H9 (cell line): ENCODE results near the gene GUCY1A1. TPM values are rescaled to one million over a fixed set of nuclear protein-coding genes. Genes with fewer than 3 reads are reported as not detected.

Experiments used
- DNase-seq: peaks from one replicate; pipeline ENCODE4 v3.0.0-alpha.2; 2017
- H2AFZ ChIP-seq: one replicate; pipeline ENCODE4 v1.6.1; 2013; ENCODE audit warnings: mild to moderate bottlenecking, low read length, control low read depth, moderate library complexity
- H2AK5ac ChIP-seq: 2 replicates; pipeline ENCODE4 v1.6.1; 2013; ENCODE audit warnings: low read length, control low read depth, mixed read lengths; ENCODE audit not compliant: insufficient read length
- H2BK120ac ChIP-seq: one replicate; pipeline ENCODE4 v1.6.1; 2013; ENCODE audit warnings: low read depth, mild to moderate bottlenecking, low read length, control low read depth, inconsistent platforms; ENCODE audit not compliant: poor library complexity, severe bottlenecking
- H2BK12ac ChIP-seq: 2 replicates; pipeline ENCODE4 v1.6.1; 2013; ENCODE audit warnings: low read length, control low read depth, mixed read lengths, low read depth; ENCODE audit not compliant: insufficient read length
- H2BK15ac ChIP-seq: 2 replicates; pipeline ENCODE4 v1.6.1; 2013; ENCODE audit warnings: low read depth, low read length, control low read depth
- H2BK20ac ChIP-seq: one replicate; pipeline ENCODE4 v1.6.1; 2013; ENCODE audit warnings: low read depth, mild to moderate bottlenecking, low read length, control low read depth, inconsistent platforms; ENCODE audit not compliant: poor library complexity, severe bottlenecking
- H2BK5ac ChIP-seq: 2 replicates; pipeline ENCODE4 v1.6.1; 2013; ENCODE audit warnings: low read length, control low read depth, mixed read lengths; ENCODE audit not compliant: insufficient read length
- H3K14ac ChIP-seq: 2 replicates; pipeline ENCODE4 v1.6.1; 2013; ENCODE audit warnings: low read length, control low read depth; ENCODE audit not compliant: insufficient read depth
- H3K18ac ChIP-seq: 2 replicates; pipeline ENCODE4 v1.6.1; 2013; ENCODE audit warnings: low read depth, mild to moderate bottlenecking, mixed read lengths, low read length, control low read depth; ENCODE audit not compliant: insufficient read length
- H3K23ac ChIP-seq: 2 replicates; pipeline ENCODE4 v1.6.1; 2013; ENCODE audit warnings: low read length, control low read depth, mixed read lengths, low read depth; ENCODE audit not compliant: insufficient read length
- H3K23me2 ChIP-seq: 2 replicates; pipeline ENCODE4 v1.6.1; 2013; ENCODE audit warnings: low read depth, mild to moderate bottlenecking, mixed read lengths, low read length, control low read depth; ENCODE audit not compliant: insufficient read length, poor library complexity, severe bottlenecking
- H3K27ac ChIP-seq: 2 replicates; pipeline ENCODE4 v1.5.1; 2013; ENCODE audit warnings: low read length, control low read depth, mixed read lengths, low read depth; ENCODE audit not compliant: insufficient read length
- H3K27me3 ChIP-seq: 2 replicates; pipeline ENCODE4 v1.6.1; 2013; ENCODE audit warnings: low read length, control low read depth, inconsistent platforms; ENCODE audit not compliant: insufficient read depth
- H3K4ac ChIP-seq: 2 replicates; pipeline ENCODE4 v1.6.1; 2013; ENCODE audit warnings: low read depth, mild to moderate bottlenecking, control low read depth, inconsistent platforms, low read length, moderate library complexity
- H3K4me1 ChIP-seq: 2 replicates; pipeline ENCODE4 v1.6.1; 2013; ENCODE audit warnings: low read length, control low read depth, inconsistent platforms; ENCODE audit not compliant: insufficient read depth
- H3K4me2 ChIP-seq: 2 replicates; pipeline ENCODE4 v1.6.1; 2013; ENCODE audit warnings: low read length, control low read depth, mixed read lengths; ENCODE audit not compliant: insufficient read length, insufficient read depth
- H3K56ac ChIP-seq: 2 replicates; pipeline ENCODE4 v1.6.1; 2013; ENCODE audit warnings: low read depth, mild to moderate bottlenecking, mixed read lengths, low read length, control low read depth; ENCODE audit not compliant: insufficient read length
- H3K79me1 ChIP-seq: 2 replicates; pipeline ENCODE4 v1.6.1; 2013; ENCODE audit warnings: low read depth, mild to moderate bottlenecking, moderate library complexity, low read length, control low read depth, inconsistent platforms; ENCODE audit not compliant: insufficient read depth, poor library complexity, severe bottlenecking
- H3K79me2 ChIP-seq: 2 replicates; pipeline ENCODE4 v1.6.1; 2013; ENCODE audit warnings: low read length, control low read depth, inconsistent platforms; ENCODE audit not compliant: insufficient read depth
- H3K9ac ChIP-seq: 2 replicates; pipeline ENCODE4 v1.6.1; 2013; ENCODE audit warnings: low read length, control low read depth, mixed read lengths; ENCODE audit not compliant: insufficient read length; ENCODE audit errors: extremely low read depth
- H3K9me3 ChIP-seq: one replicate; pipeline ENCODE4 v1.6.1; 2013; ENCODE audit warnings: low read depth, low read length, inconsistent platforms; ENCODE audit not compliant: control insufficient read depth
- H3T11ph ChIP-seq: one replicate; pipeline ENCODE4 v1.6.1; 2013; ENCODE audit warnings: mild to moderate bottlenecking, low read length, control low read depth, inconsistent platforms
- H4K20me1 ChIP-seq: one replicate; pipeline ENCODE4 v1.6.1; 2013; ENCODE audit not compliant: control insufficient read depth, insufficient read length, insufficient read depth
- H4K5ac ChIP-seq: 2 replicates; pipeline ENCODE4 v1.6.1; 2013; ENCODE audit warnings: low read depth, mild to moderate bottlenecking, mixed read lengths, low read length, control low read depth; ENCODE audit not compliant: insufficient read length
- H4K8ac ChIP-seq: replicated peaks from 2 replicates; pipeline ENCODE4 v1.6.1; 2013; ENCODE audit warnings: low read length, control low read depth, mixed read lengths, low read depth; ENCODE audit not compliant: insufficient read length
- H4K91ac ChIP-seq: 2 replicates; pipeline ENCODE4 v1.6.1; 2013; ENCODE audit warnings: low read depth, mild to moderate bottlenecking, moderate library complexity, mixed read lengths, low read length, control low read depth; ENCODE audit not compliant: insufficient read length
- H3K27ac Mint-ChIP-seq, 3 experiments: 2 replicates in 2 of 3; 3 replicates in 1 of 3; pipeline ENCODE4 v1.8.0; 2020 to 2021; ENCODE audit warnings: mixed read lengths in 3 of 3, mild to moderate bottlenecking in 1 of 3, moderate library complexity in 1 of 3
- H3K27me3 Mint-ChIP-seq: 2 replicates; pipeline ENCODE4 v1.8.0; 2021; ENCODE audit warnings: low read depth, mild to moderate bottlenecking, moderate library complexity, mixed read lengths
- H3K36me3 Mint-ChIP-seq, 3 experiments: 2 replicates in 2 of 3; 3 replicates in 1 of 3; pipeline ENCODE4 v1.8.0; 2020 to 2021; ENCODE audit warnings: low read depth in 3 of 3, mixed read lengths in 3 of 3; ENCODE audit not compliant: insufficient read depth in 1 of 3
- H3K4me1 Mint-ChIP-seq, 2 experiments: 2 replicates each; pipeline ENCODE4 v1.8.0; 2020; ENCODE audit warnings: mixed read lengths in 2 of 2
- H3K4me3 Mint-ChIP-seq, 2 experiments: 2 replicates in 1 of 2; 3 replicates in 1 of 2; pipeline ENCODE4 v1.8.0; 2020 to 2021; ENCODE audit warnings: mild to moderate bottlenecking in 2 of 2, mixed read lengths in 2 of 2, moderate library complexity in 1 of 2
- H3K9me3 Mint-ChIP-seq, 2 experiments: 2 replicates in 1 of 2; 3 replicates in 1 of 2; pipeline ENCODE4 v1.8.0; 2020; ENCODE audit warnings: mild to moderate bottlenecking in 2 of 2, mixed read lengths in 2 of 2, moderate library complexity in 1 of 2
- WGBS: extraction: QIAGEN DNeasy Blood & Tissue Kit; methylation state at CpG from one replicate; pipeline ENCODE4 v1.1.7; 2013; ENCODE audit warnings: missing lambda C conversion rate, low lambda C conversion rate, mixed read lengths; ENCODE audit not compliant: insufficient read length; ENCODE audit errors: extremely low coverage; 5-methylcytosine and 5-hydroxymethylcytosine counted together
- total RNA-seq: library from RNA; stranded (reverse); gene quantifications from 2 replicates; pipeline ENCODE4 v1.2.1, GENCODE V29; 2021
- TF ChIP-seq, protein P1 (sequence below): fragments of 200-600 bp; sonication (generic); conservative IDR thresholded peaks from 3 replicates; pipeline ENCODE4 v1.8.0; 2021; ENCODE audit warnings: antibody characterized with exemption, mild to moderate bottlenecking

The GUCY1A1 gene
- total RNA-seq, 1 experiment from 2014 or later = not detected

DNA sequence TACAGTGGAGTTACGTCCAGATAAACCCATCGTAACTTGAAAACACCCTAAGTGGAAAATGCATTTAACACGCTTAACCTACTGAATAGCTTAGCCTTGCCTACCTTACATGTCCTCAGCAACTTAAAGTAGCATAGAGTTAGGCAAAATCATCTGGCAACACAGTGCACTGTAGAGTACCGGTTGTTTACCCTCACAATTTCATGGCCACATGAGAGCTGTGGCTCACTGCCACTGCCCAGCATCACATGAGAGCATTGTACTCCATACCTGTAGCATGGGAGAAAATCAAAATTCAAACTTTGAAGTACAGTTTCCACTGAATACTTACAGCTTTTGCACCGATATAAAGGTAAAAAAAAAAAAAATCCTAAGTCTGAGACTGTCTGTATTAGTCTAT is 40.6 kb downstream of the GUCY1A1 start:
- H2BK15ac ChIP-seq = no peak overlapping the region
- H3K27ac Mint-ChIP-seq = no peak overlapping the region
- H3K9me3 ChIP-seq = no peaks in the 10 kb centered on the region
- H3K23ac ChIP-seq = no peak overlapping the region
- no peak overlapping the region for H3K56ac ChIP-seq
- no peak overlapping the region for H4K91ac ChIP-seq
- no peaks in the 10 kb centered on the region for H3K36me3 Mint-ChIP-seq
- no peak overlapping the region for H4K5ac ChIP-seq
- H2BK20ac ChIP-seq = no peak overlapping the region
- no peak for DNase-seq
- no peaks in the 10 kb centered on the region for H3K4me1 ChIP-seq
- H3K27me3 Mint-ChIP-seq = peaks cover 1% of the 10 kb centered on the region
- H3K18ac ChIP-seq = no peak overlapping the region
- H3K9me3 Mint-ChIP-seq = no peaks in the 10 kb centered on the region
- no peaks in the 10 kb centered on the region for H3K79me2 ChIP-seq
- no peak overlapping the region for H2AK5ac ChIP-seq
- no peak overlapping the region for H2BK5ac ChIP-seq
- no peak overlapping the region for H4K8ac ChIP-seq
- H3K23me2 ChIP-seq = no peaks in the 10 kb centered on the region
- no peak overlapping the region for H3K14ac ChIP-seq
- H2BK120ac ChIP-seq = no peak overlapping the region
- no peaks in the 10 kb centered on the region for H4K20me1 ChIP-seq
- H3K79me1 ChIP-seq = no peaks in the 10 kb centered on the region
- H3K4me2 ChIP-seq = no peak overlapping the region
- no peak overlapping the region for H2AFZ ChIP-seq
- WGBS = no CpG with 5 or more reads among the region's 5 CpGs
- no peak overlapping the region for H3K9ac ChIP-seq
- H3K4me3 Mint-ChIP-seq = no peak overlapping the region
- peaks cover 0 to 4% of the 10 kb centered on the region in 2 experiments; a peak in 1 of 4 replicates for H3K4me1 Mint-ChIP-seq
- no peaks in the 10 kb centered on the region for H3K27me3 ChIP-seq
- no peak overlapping the region for H2BK12ac ChIP-seq
- no peak overlapping the region for H3K4ac ChIP-seq
- no peak overlapping the region for H3T11ph ChIP-seq
- TF ChIP-seq, protein P1, sequence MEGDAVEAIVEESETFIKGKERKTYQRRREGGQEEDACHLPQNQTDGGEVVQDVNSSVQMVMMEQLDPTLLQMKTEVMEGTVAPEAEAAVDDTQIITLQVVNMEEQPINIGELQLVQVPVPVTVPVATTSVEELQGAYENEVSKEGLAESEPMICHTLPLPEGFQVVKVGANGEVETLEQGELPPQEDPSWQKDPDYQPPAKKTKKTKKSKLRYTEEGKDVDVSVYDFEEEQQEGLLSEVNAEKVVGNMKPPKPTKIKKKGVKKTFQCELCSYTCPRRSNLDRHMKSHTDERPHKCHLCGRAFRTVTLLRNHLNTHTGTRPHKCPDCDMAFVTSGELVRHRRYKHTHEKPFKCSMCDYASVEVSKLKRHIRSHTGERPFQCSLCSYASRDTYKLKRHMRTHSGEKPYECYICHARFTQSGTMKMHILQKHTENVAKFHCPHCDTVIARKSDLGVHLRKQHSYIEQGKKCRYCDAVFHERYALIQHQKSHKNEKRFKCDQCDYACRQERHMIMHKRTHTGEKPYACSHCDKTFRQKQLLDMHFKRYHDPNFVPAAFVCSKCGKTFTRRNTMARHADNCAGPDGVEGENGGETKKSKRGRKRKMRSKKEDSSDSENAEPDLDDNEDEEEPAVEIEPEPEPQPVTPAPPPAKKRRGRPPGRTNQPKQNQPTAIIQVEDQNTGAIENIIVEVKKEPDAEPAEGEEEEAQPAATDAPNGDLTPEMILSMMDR = no peak
- no peak overlapping the region for H3K27ac ChIP-seq
